Duodenal mucosa (tissue), 2 donors: Measurements from ENCODE around the gene POU5F2.

Experiments used
- H3K27ac ChIP-seq: one replicate; pipeline ENCODE4 v1.7.0; 2013; ENCODE audit warnings: low read depth, low read length
- H3K27me3 ChIP-seq, 2 donors: one replicate each; pipeline ENCODE4 v1.7.0; 2013; ENCODE audit warnings: low read length in 2 of 2, control low read depth in 1 of 2; ENCODE audit not compliant: insufficient read depth in 2 of 2, control insufficient read depth in 1 of 2
- H3K36me3 ChIP-seq, 2 donors: one replicate each; pipeline ENCODE4 v1.7.0; 2013; ENCODE audit warnings: low read length in 2 of 2, control low read depth in 1 of 2; ENCODE audit not compliant: insufficient read depth in 2 of 2, control insufficient read depth in 1 of 2
- H3K4me1 ChIP-seq, 2 donors: one replicate each; pipeline ENCODE4 v1.7.0; 2013; ENCODE audit warnings: low read length in 2 of 2, control low read depth in 1 of 2; ENCODE audit not compliant: insufficient read depth in 2 of 2, control insufficient read depth in 1 of 2
- H3K4me3 ChIP-seq, 2 donors: one replicate each; pipeline ENCODE4 v1.7.0; 2013; ENCODE audit warnings: low read length in 2 of 2, low read depth in 1 of 2
- H3K9ac ChIP-seq, 2 donors: one replicate each; pipeline ENCODE4 v1.7.0; 2013; ENCODE audit warnings: low read length in 2 of 2, low read depth in 1 of 2
- H3K9me3 ChIP-seq, 2 donors: one replicate each; pipeline ENCODE4 v1.7.0; 2013; ENCODE audit warnings: low read length in 2 of 2, control low read depth in 1 of 2; ENCODE audit not compliant: control insufficient read depth in 1 of 2

Gene POU5F2

GRCh38 chr5:93741136-93741811, at the start of gene POU5F2:
TSS of gene POU5F2 (minus strand) at chr5:93741600. CDS start at chr5:93741563, 37 bp downstream.
- Histone ChIP-seq H3K27ac (no peak within 1 kb of the TSS), H3K4me1 (no peaks in the 10 kb centered on the region), H3K36me3 (no peaks in the 10 kb centered on the region), H3K4me3 (no peak within 1 kb of the TSS), H3K9me3 (no peaks in the 10 kb centered on the region), H3K9ac (no peak within 1 kb of the TSS), H3K27me3 (no peaks in the 10 kb centered on the region)

GRCh38 chr5:93790401-93790800, 49.0 kb upstream of the POU5F2 start:
- Histone ChIP-seq H3K9me3 (no peaks in the 10 kb centered on the region), H3K4me3 (no peak overlapping the region), H3K9ac (no peak overlapping the region), H3K27me3 (no peaks in the 10 kb centered on the region), H3K36me3 (no peaks in the 10 kb centered on the region), H3K27ac (no peak overlapping the region), H3K4me1 (peaks cover 0 to 3% of the 10 kb centered on the region in 2 donors)

DNA sequence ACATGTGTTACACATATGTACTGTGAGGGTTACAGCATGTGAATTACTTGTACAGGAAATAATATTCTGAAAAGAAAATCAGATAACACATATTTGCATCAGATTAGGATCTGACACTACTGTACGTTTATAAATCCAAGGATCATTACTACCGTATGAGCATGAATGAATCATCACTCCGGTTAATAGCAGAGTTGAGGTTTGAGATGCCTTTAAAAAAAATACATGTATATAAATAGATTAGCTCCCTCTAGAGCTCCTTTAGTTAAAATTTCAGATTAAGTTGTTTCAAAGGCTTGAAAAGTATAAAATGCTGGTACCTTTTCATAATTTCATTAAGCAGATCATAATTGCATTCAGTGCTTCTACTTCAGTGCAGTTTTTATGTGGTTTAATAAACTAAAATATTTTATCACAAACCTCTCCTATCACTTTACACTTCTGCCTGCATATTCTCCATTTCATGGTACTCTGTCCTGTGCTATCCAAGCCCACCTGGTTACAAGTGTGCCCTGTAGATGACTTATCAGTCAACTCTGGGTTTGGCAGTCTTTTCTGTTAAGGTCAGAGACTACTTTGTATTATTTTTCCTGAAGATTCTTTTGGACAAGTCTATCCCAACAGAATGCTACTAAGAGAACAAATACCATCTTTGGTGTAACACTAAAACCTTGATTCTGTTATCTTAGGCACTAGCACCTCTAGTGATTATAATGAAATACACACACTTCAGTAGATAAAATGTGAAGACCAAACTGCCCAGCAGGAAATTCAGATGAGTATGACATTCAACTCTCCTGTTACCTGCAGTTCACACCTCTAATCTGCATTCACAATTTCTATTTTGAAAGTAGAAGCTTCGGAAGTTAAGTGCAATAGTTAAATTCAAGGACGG, 48.0 kb upstream of the POU5F2 start:
- no peak overlapping the region for H3K27ac ChIP-seq
- H3K4me3 ChIP-seq, result no peak overlapping the region
- no peaks in the 10 kb centered on the region for H3K27me3 ChIP-seq
- H3K4me1 ChIP-seq, result peaks cover 0 to 3% of the 10 kb centered on the region in 2 donors
- H3K9ac ChIP-seq, result no peak overlapping the region
- H3K9me3 ChIP-seq, result no peaks in the 10 kb centered on the region
- no peaks in the 10 kb centered on the region for H3K36me3 ChIP-seq

DNA sequence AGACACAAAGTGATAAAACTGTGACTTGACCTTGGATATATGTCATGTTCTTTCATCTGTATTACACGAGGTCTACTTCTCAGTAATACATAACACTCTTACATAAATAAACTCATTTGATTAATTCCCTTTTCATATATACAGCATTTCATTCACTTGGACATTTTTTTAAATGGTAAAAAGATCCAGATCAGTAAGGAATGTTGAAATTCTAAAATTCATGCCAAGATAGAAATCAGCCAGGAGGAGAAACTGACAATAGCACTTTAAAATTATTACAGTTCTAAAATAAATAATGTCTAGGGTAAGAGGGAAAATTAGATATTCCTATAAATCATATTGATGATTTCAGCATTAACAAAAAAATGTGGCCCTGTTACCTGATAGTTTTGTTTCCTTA, 46.2 kb upstream of the POU5F2 start:
- Histone ChIP-seq H3K4me1 (peaks cover 0 to 3% of the 10 kb centered on the region in 2 donors), H3K4me3 (no peak overlapping the region), H3K27ac (no peak overlapping the region), H3K36me3 (no peaks in the 10 kb centered on the region), H3K9me3 (no peaks in the 10 kb centered on the region), H3K27me3 (no peaks in the 10 kb centered on the region), H3K9ac (no peak overlapping the region)

DNA sequence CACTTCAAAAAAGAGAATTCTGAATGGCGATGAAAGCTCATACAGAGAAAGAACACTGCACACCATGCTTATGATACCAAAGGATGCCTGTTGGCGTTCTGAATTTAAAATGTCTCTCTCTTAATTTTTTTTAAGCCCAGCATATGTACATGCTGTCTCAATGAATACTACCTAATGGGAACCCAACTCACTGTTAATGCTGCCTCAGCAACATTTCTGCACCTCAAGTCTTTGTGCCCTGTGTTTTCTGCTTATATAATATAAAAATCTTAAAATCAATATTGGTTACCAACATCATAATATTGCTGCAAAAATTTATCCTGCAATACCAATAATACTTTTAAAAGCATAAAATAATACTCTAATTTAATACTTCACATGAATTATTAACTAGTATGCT, 44.1 kb upstream of the POU5F2 start:
- H3K4me1 ChIP-seq, result no peaks in the 10 kb centered on the region
- no peak overlapping the region for H3K9ac ChIP-seq
- H3K4me3 ChIP-seq, result no peak overlapping the region
- no peaks in the 10 kb centered on the region for H3K36me3 ChIP-seq
- no peaks in the 10 kb centered on the region for H3K9me3 ChIP-seq
- H3K27me3 ChIP-seq, result no peaks in the 10 kb centered on the region
- no peak overlapping the region for H3K27ac ChIP-seq

DNA sequence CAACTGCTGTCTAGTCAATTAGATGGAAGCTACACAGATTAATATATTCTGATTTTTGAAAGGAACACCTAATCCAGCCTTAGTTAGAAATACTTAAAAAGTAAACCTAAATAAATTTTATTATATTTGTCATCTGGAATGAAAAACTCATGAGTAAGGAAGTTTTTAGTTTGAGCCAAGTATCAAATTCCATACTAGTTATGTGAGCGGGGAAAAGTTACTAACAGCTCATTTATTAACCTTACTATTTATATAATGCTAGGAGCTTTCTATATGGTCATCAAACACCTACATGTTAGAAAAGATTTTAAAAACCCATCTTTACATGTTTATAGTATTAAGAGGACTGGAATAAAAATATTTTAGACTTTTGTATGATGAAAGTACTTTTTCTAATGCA, 41.6 kb upstream of the POU5F2 start:
- no peak overlapping the region for H3K4me3 ChIP-seq
- H3K4me1 ChIP-seq, result no peaks in the 10 kb centered on the region
- H3K27me3 ChIP-seq, result no peaks in the 10 kb centered on the region
- no peak overlapping the region for H3K27ac ChIP-seq
- H3K9ac ChIP-seq, result no peak overlapping the region
- no peaks in the 10 kb centered on the region for H3K36me3 ChIP-seq
- no peaks in the 10 kb centered on the region for H3K9me3 ChIP-seq

DNA sequence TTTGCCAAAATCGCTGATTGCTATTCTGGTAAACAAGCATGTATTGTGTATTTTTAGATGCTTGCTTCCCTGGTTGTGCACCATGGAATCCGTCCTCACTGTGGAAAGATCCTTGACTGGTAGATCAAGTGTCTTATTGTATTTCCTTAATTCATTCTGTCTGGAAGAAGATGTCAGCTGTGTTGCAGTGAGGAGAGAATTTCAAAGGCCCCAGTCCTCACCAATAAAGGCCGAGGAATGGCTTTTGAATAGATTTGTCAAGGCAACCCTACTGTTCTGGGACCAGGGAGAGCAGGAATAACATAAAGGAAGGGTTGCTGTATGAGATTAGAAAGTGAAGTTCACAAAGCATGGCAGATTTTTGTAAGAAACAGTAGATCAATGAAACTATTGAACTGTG, 36.2 kb upstream of the POU5F2 start:
- H3K9me3 ChIP-seq, result peaks cover 0 to 2% of the 10 kb centered on the region in 2 donors
- no peaks in the 10 kb centered on the region for H3K4me1 ChIP-seq
- no peak overlapping the region for H3K27ac ChIP-seq
- H3K36me3 ChIP-seq, result peaks cover 0 to 9% of the 10 kb centered on the region in 2 donors
- no peaks in the 10 kb centered on the region for H3K27me3 ChIP-seq
- no peak overlapping the region for H3K9ac ChIP-seq
- H3K4me3 ChIP-seq, result no peak overlapping the region

DNA sequence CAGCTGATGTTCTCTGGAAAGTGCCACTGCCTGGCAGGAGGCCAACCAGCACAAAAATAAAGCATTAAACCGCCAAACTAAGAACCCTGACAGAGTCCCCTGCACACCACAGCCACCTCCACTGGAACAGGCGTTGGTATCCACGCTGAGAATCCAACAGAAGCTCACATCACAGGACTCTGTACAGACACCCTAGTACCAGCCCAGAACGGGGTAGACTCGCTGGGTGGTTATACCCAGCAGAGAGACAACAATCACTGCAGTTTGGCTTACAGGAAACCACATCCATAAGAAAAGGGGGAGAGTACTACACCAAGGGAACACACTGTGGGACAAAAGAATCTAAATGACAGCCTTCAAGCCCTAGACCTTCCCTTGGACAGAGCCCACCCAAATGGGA, 15.0 kb upstream of the POU5F2 start:
- H3K27me3 ChIP-seq, result no peaks in the 10 kb centered on the region
- H3K4me1 ChIP-seq, result no peaks in the 10 kb centered on the region
- H3K9me3 ChIP-seq, result peaks cover 0 to 7% of the 10 kb centered on the region in 2 donors
- no peak overlapping the region for H3K27ac ChIP-seq
- no peaks in the 10 kb centered on the region for H3K36me3 ChIP-seq
- no peak overlapping the region for H3K9ac ChIP-seq
- no peak overlapping the region for H3K4me3 ChIP-seq

DNA sequence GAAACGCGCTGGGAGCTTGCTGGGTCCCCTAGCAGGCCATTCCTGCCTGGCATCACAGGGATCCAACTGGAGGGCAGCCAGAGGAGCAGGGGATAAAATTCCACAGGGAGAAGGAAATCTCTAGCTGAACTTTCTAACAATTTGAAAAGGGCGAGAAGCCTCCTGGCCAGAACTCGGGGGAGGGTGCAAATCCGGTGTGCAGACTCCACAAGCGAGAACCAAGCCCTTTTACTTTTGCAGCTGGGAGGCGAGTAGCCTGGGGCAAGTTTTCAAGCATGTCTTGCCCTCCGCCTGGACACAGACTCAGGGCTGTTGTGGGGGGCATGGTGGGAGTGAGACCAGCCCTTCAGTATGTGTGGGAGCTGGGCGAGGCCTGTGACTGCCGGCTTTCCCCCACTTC, 14.3 kb upstream of the POU5F2 start:
- peaks cover 0 to 7% of the 10 kb centered on the region in 2 donors for H3K9me3 ChIP-seq
- no peaks in the 10 kb centered on the region for H3K4me1 ChIP-seq
- no peak overlapping the region for H3K9ac ChIP-seq
- H3K27me3 ChIP-seq, result no peaks in the 10 kb centered on the region
- H3K4me3 ChIP-seq, result no peak overlapping the region
- H3K36me3 ChIP-seq, result no peaks in the 10 kb centered on the region
- no peak overlapping the region for H3K27ac ChIP-seq

DNA sequence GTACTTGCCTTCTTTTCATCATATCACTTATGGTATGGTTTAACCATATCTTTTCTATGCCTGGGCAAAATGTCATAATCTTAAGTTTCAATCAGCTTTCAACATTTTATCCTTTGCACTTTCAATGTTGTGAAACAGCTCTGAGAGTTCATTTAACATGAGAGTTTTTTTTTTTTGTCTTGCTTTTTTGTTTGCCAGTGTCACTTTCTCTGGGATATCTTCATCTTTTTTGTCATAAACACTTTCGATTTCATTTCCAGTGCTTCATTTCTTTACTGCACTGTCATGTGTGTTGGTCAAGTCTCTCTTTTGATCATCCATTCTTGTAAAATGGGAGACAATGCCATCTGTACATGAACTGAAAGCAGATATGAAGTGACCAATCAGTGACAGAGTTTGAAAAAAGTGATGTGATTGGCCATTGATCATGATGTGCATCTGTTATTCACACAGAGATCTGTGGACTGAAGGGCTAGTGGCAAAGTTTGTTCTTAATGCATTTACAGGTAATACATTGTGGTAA, 7.5 kb upstream of the POU5F2 start:
- no peak overlapping the region for H3K4me3 ChIP-seq
- no peaks in the 10 kb centered on the region for H3K36me3 ChIP-seq
- no peaks in the 10 kb centered on the region for H3K9me3 ChIP-seq
- H3K9ac ChIP-seq, result no peak overlapping the region
- no peaks in the 10 kb centered on the region for H3K27me3 ChIP-seq
- H3K4me1 ChIP-seq, result no peaks in the 10 kb centered on the region
- H3K27ac ChIP-seq, result no peak overlapping the region
